SK-N-SH treated with all-trans-retinoic acid at 6 μM for 48 hours (cell line): ENCODE results near the gene SRA1.

Experiments
- ARNTL ChIP-seq: fragments of 450-650 bp; formaldehyde crosslinking; IDR thresholded peaks from 2 replicates; pipeline ENCODE4 v1.5.0; 2020; ENCODE audit warnings: low read depth, mild to moderate bottlenecking, moderate library complexity, borderline replicate concordance
- BACH2 ChIP-seq: fragments of 250-450 bp; sonication (Bioruptor Pico); IDR thresholded peaks from 2 replicates; pipeline ENCODE4 v1.9.0; 2021; ENCODE audit warnings: mild to moderate bottlenecking, borderline replicate concordance
- CSDC2 ChIP-seq: fragments of 250-450 bp; sonication (Bioruptor Pico); IDR thresholded peaks from 2 replicates; pipeline ENCODE4 v1.5.0; 2020; ENCODE audit warnings: mild to moderate bottlenecking, moderate library complexity
- GLIS3 ChIP-seq: fragments of 250-450 bp; sonication (Bioruptor Pico); IDR thresholded peaks from 2 replicates; pipeline ENCODE4 v1.5.0; 2020; ENCODE audit warnings: mild to moderate bottlenecking, moderate library complexity
- PPARA ChIP-seq: fragments of 250-450 bp; sonication (Bioruptor Pico); IDR thresholded peaks from 2 replicates; pipeline ENCODE4 v1.5.0; 2020; ENCODE audit warnings: mild to moderate bottlenecking, borderline replicate concordance
- SNAI2 ChIP-seq: fragments of 250-450 bp; sonication (Bioruptor Pico); IDR thresholded peaks from 2 replicates; pipeline ENCODE4 v1.5.0; 2020; ENCODE audit warnings: mild to moderate bottlenecking, moderate library complexity
- TCF4 ChIP-seq: fragments of 250-450 bp; sonication (Bioruptor Pico); IDR thresholded peaks from 2 replicates; pipeline ENCODE4 v1.8.0; 2021; ENCODE audit warnings: mild to moderate bottlenecking, moderate library complexity, borderline replicate concordance
- ZFP30 ChIP-seq: fragments of 450-650 bp; formaldehyde crosslinking; IDR thresholded peaks from 2 replicates; pipeline ENCODE4 v1.5.0; 2022; ENCODE audit warnings: mild to moderate bottlenecking, moderate library complexity
- ZNF565 ChIP-seq: fragments of 450-650 bp; formaldehyde crosslinking; conservative IDR thresholded peaks from 2 replicates; pipeline ENCODE4 v1.5.0; 2020; ENCODE audit warnings: low read depth, mild to moderate bottlenecking, moderate library complexity
- ZNF70 ChIP-seq: fragments of 450-650 bp; formaldehyde crosslinking; IDR thresholded peaks from 2 replicates; pipeline ENCODE4 v1.5.0; 2020; ENCODE audit warnings: mild to moderate bottlenecking, moderate library complexity
- TF ChIP-seq, protein P1 (sequence below): fragments of 250-450 bp; sonication (Bioruptor Pico); IDR thresholded peaks from 2 replicates; pipeline ENCODE4 v1.8.0; 2020; ENCODE audit warnings: mild to moderate bottlenecking, moderate library complexity, borderline replicate concordance
- TF ChIP-seq, protein P2 (sequence below): fragments of 250-450 bp; sonication (Bioruptor Pico); IDR thresholded peaks from 2 replicates; pipeline ENCODE4 v1.5.0; 2020; ENCODE audit warnings: mild to moderate bottlenecking, moderate library complexity
- TF ChIP-seq, protein P3 (sequence below): fragments of 250-450 bp; sonication (Bioruptor Pico); IDR thresholded peaks from 2 replicates; pipeline ENCODE4 v1.8.0; 2021; ENCODE audit warnings: low read depth, mild to moderate bottlenecking, moderate library complexity, borderline replicate concordance
- TF ChIP-seq, protein P4 (sequence below): fragments of 250-450 bp; sonication (Bioruptor Pico); IDR thresholded peaks from 2 replicates; pipeline ENCODE4 v1.5.1; 2020; ENCODE audit warnings: low read depth, mild to moderate bottlenecking, moderate library complexity

DNA sequence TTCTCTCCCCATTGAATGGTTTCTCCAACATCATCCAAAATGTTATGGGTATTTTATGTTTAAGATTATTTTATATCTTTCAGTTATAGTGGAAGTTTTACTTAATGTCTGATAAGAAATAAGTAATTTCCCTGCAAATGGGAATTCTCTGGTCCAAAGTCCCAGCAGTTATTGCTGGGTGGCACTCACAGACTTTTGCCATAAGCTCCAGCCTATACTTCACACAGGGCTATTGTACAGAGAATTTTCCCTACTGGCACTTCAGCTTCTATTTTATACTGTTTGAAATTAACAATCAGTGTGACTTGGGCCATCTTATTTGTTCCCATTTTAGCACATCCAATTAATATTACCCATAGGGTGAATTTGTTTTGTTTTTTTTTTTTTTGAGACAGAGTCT is 42.8 kb upstream of the SRA1 start:
- TF ChIP-seq PPARA (CRISPR knock-in tag): no peak
- TF ChIP-seq, protein P1, sequence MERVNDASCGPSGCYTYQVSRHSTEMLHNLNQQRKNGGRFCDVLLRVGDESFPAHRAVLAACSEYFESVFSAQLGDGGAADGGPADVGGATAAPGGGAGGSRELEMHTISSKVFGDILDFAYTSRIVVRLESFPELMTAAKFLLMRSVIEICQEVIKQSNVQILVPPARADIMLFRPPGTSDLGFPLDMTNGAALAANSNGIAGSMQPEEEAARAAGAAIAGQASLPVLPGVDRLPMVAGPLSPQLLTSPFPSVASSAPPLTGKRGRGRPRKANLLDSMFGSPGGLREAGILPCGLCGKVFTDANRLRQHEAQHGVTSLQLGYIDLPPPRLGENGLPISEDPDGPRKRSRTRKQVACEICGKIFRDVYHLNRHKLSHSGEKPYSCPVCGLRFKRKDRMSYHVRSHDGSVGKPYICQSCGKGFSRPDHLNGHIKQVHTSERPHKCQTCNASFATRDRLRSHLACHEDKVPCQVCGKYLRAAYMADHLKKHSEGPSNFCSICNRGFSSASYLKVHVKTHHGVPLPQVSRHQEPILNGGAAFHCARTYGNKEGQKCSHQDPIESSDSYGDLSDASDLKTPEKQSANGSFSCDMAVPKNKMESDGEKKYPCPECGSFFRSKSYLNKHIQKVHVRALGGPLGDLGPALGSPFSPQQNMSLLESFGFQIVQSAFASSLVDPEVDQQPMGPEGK: no peak
- no peak for TF ChIP-seq CSDC2 (CRISPR knock-in tag)
- TF ChIP-seq ZNF565 (CRISPR knock-in tag): no peak
- TF ChIP-seq, protein P2, sequence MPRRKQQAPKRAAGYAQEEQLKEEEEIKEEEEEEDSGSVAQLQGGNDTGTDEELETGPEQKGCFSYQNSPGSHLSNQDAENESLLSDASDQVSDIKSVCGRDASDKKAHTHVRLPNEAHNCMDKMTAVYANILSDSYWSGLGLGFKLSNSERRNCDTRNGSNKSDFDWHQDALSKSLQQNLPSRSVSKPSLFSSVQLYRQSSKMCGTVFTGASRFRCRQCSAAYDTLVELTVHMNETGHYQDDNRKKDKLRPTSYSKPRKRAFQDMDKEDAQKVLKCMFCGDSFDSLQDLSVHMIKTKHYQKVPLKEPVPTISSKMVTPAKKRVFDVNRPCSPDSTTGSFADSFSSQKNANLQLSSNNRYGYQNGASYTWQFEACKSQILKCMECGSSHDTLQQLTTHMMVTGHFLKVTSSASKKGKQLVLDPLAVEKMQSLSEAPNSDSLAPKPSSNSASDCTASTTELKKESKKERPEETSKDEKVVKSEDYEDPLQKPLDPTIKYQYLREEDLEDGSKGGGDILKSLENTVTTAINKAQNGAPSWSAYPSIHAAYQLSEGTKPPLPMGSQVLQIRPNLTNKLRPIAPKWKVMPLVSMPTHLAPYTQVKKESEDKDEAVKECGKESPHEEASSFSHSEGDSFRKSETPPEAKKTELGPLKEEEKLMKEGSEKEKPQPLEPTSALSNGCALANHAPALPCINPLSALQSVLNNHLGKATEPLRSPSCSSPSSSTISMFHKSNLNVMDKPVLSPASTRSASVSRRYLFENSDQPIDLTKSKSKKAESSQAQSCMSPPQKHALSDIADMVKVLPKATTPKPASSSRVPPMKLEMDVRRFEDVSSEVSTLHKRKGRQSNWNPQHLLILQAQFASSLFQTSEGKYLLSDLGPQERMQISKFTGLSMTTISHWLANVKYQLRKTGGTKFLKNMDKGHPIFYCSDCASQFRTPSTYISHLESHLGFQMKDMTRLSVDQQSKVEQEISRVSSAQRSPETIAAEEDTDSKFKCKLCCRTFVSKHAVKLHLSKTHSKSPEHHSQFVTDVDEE (CRISPR knock-in tag): no peak
- no peak for TF ChIP-seq ARNTL (CRISPR knock-in tag)
- TF ChIP-seq, protein P3, sequence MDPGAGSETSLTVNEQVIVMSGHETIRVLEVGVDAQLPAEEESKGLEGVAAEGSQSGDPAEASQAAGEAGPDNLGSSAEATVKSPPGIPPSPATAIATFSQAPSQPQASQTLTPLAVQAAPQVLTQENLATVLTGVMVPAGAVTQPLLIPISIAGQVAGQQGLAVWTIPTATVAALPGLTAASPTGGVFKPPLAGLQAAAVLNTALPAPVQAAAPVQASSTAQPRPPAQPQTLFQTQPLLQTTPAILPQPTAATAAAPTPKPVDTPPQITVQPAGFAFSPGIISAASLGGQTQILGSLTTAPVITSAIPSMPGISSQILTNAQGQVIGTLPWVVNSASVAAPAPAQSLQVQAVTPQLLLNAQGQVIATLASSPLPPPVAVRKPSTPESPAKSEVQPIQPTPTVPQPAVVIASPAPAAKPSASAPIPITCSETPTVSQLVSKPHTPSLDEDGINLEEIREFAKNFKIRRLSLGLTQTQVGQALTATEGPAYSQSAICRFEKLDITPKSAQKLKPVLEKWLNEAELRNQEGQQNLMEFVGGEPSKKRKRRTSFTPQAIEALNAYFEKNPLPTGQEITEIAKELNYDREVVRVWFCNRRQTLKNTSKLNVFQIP (CRISPR knock-in tag): no peak
- TF ChIP-seq GLIS3: no peak
- TF ChIP-seq, protein P4, sequence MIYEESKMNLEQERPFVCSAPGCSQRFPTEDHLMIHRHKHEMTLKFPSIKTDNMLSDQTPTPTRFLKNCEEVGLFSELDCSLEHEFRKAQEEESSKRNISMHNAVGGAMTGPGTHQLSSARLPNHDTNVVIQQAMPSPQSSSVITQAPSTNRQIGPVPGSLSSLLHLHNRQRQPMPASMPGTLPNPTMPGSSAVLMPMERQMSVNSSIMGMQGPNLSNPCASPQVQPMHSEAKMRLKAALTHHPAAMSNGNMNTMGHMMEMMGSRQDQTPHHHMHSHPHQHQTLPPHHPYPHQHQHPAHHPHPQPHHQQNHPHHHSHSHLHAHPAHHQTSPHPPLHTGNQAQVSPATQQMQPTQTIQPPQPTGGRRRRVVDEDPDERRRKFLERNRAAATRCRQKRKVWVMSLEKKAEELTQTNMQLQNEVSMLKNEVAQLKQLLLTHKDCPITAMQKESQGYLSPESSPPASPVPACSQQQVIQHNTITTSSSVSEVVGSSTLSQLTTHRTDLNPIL (CRISPR knock-in tag): no peak
- TF ChIP-seq ZFP30 (CRISPR knock-in tag): no peak
- TF ChIP-seq BACH2: no peak
- TF ChIP-seq SNAI2 (CRISPR knock-in tag): no peak
- no peak for TF ChIP-seq TCF4 (CRISPR knock-in tag)
- no peak for TF ChIP-seq ZNF70
